Adrenal gland (tissue), 5 donors: ENCODE measurements around the gene GJB1.

ENCODE experiments used
- CTCF ChIP-seq, 6 experiments: fragments of 450-650 bp in 4 of 6; fragments of 200-600 bp in 2 of 6; sonication (generic) in 1 of 6; IDR thresholded peaks; 1 replicate in 5 of 6; 2 replicates in 1 of 6; pipeline versions ENCODE4 v1.5.1 to v1.8.0; 2016 to 2021; ENCODE audit warnings: antibody characterized with exemption in 6 of 6, mild to moderate bottlenecking in 2 of 6, moderate library complexity in 1 of 6
- POLR2A ChIP-seq, 2 donors: fragments of 450-650 bp; IDR thresholded peaks; one replicate each; pipeline ENCODE4 v1.6.1; 2017; ENCODE audit warnings: antibody characterized with exemption in 2 of 2, mild to moderate bottlenecking in 2 of 2, moderate library complexity in 1 of 2
- donor health status: DM: no; HTN: no; CAD: no.

DNA sequence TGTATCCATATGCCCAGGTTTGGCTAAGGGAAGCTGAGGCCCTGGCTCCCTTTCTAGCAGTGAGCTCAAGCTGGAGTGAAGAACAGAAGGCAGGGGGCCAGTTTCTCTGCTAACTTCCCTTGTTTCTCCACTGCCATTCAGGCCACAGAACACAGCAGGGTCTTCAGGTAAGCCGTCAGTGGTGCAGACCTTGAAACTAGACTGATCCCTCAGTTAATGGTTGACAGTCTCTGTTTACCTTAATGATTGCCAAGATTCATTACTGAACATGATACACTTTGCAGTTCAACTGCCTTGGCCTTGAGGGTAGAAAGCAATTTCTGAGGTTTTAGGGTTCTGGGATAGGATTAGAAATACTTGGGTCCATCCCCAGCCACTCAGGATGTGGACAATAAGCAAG lies 8.9 kb upstream of the GJB1 start:
- TF ChIP-seq CTCF (IDR thresholded peaks at IDR 0.05) = no peak
- TF ChIP-seq POLR2A (IDR thresholded peaks at IDR 0.05) = no peak
